PC-9 (cell line): ENCODE measurements around the gene ATP11A. TPM values are rescaled to one million over a fixed set of nuclear protein-coding genes. Genes with fewer than 3 reads are reported as not detected.

Experiments
- BruUV-seq: library from RNA; stranded (reverse); fragments of 400-500 nt; replicated peaks from 2 replicates; lab custom pipeline; 2021; lab: Mats Ljungman, UMichigan
- CTCF ChIA-PET: fragments of 300-600 bp; sonication (Branson Sonifier 250); formaldehyde crosslinking; loops from one replicate; lab custom pipeline; 2022; ENCODE audit warnings: antibody characterized with exemption; lab: Charles Lee
- POLR2A ChIA-PET: fragments of 300-600 bp; sonication (Branson Sonifier 250); formaldehyde crosslinking; loops from one replicate; lab custom pipeline; 2022; ENCODE audit warnings: antibody characterized with exemption; ENCODE audit not compliant: unreplicated experiment; lab: Charles Lee
- DNase-seq, 2 experiments: peaks; one replicate each; pipeline versions ENCODE4 v3.0.0 to v3.0.0-alpha.2; 2015 to 2022; ENCODE audit warnings: mixed read lengths in 1 of 2
- H2AFZ ChIP-seq: fragments of 200-600 bp; sonication (generic); 2 replicates; pipeline ENCODE4 v1.8.1; 2017; ENCODE audit warnings: antibody characterized with exemption
- H3F3A ChIP-seq: fragments of 200-600 bp; sonication (generic); 2 replicates; pipeline ENCODE4 v1.8.1; 2017; ENCODE audit warnings: antibody characterized with exemption, mild to moderate bottlenecking, low read depth; ENCODE audit not compliant: insufficient read depth
- H3K27ac ChIP-seq: fragments of 200-600 bp; sonication (generic); 2 replicates; pipeline ENCODE4 v1.6.1; 2016; ENCODE audit warnings: mixed run types
- H3K27me3 ChIP-seq: fragments of 200-600 bp; sonication (generic); 2 replicates; pipeline ENCODE4 v1.6.1; 2016; ENCODE audit warnings: low read depth, mixed run types; ENCODE audit not compliant: insufficient read depth
- H3K36me3 ChIP-seq: fragments of 200-600 bp; sonication (generic); 2 replicates; pipeline ENCODE4 v1.6.1; 2016; ENCODE audit warnings: low read depth, mixed run types
- H3K4me1 ChIP-seq: fragments of 200-600 bp; sonication (generic); replicated peaks from 2 replicates; pipeline ENCODE4 v1.6.1; 2016; ENCODE audit warnings: mixed run types; ENCODE audit not compliant: insufficient read depth
- H3K4me2 ChIP-seq: fragments of 200-600 bp; sonication (generic); 2 replicates; pipeline ENCODE4 v1.6.1; 2017; ENCODE audit warnings: mixed run types
- H3K4me3 ChIP-seq: fragments of 200-600 bp; sonication (generic); 2 replicates; pipeline ENCODE4 v1.6.1; 2016; ENCODE audit warnings: mixed run types
- H3K79me2 ChIP-seq: fragments of 200-600 bp; sonication (generic); 2 replicates; pipeline ENCODE4 v1.6.1; 2017; ENCODE audit warnings: low read depth, mixed run types
- H3K9me2 ChIP-seq: fragments of 200-600 bp; sonication (generic); 2 replicates; pipeline ENCODE4 v1.8.1; 2017; ENCODE audit warnings: mild to moderate bottlenecking; ENCODE audit not compliant: insufficient read depth
- H3K9me3 ChIP-seq: fragments of 200-600 bp; sonication (generic); 2 replicates; pipeline ENCODE4 v1.8.1; 2016; ENCODE audit warnings: low read depth; ENCODE audit not compliant: insufficient read depth
- H4K20me1 ChIP-seq: fragments of 200-600 bp; sonication (generic); 2 replicates; pipeline ENCODE4 v1.8.1; 2017; ENCODE audit not compliant: insufficient read depth
- EZH2 ChIP-seq: fragments of 200-600 bp; sonication (generic); IDR thresholded peaks from 2 replicates; pipeline ENCODE4 v1.8.0; 2017; ENCODE audit warnings: antibody characterized with exemption, low read depth
- intact Hi-C: fragments of 100-400 bp; cut with micrococcal nuclease; formaldehyde crosslinking; loops from one replicate; pipeline ENCODE4 v1.10.0; 2022; ENCODE audit not compliant: unreplicated experiment
- total RNA-seq: library from RNA; stranded (reverse); gene quantifications from 2 replicates; pipeline ENCODE4 v1.2.3, GENCODE V29; 2021
- TF ChIP-seq, protein P1 (sequence below): fragments of 200-600 bp; sonication (generic); conservative IDR thresholded peaks from 2 replicates; pipeline ENCODE4 v1.6.1; 2017; ENCODE audit warnings: mixed run types, antibody characterized with exemption, mild to moderate bottlenecking, moderate library complexity

ATP11A gene
- total RNA-seq, 1 experiment from 2014 or later = 92.2 TPM

DNA sequence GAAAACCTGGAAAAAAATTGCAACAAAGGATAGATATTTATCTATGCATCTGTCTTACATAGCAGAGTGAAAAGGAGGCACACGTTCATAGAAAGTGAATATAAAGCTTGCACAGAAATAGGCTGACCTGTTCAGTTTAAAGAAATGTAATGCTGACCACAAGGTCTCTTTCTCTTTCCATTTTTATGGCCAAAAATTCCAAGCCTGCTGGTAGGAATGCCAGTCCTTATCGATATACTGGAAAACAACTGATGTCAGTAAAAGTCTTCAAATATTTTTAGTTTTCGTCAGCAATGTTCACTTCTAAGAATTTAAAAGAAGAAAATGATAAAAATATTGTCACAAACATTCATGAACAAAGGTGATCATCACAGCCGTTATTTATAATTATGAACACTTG is 220.2 kb downstream of the ATP11A start:
- BruUV-seq = no TSS peak

DNA sequence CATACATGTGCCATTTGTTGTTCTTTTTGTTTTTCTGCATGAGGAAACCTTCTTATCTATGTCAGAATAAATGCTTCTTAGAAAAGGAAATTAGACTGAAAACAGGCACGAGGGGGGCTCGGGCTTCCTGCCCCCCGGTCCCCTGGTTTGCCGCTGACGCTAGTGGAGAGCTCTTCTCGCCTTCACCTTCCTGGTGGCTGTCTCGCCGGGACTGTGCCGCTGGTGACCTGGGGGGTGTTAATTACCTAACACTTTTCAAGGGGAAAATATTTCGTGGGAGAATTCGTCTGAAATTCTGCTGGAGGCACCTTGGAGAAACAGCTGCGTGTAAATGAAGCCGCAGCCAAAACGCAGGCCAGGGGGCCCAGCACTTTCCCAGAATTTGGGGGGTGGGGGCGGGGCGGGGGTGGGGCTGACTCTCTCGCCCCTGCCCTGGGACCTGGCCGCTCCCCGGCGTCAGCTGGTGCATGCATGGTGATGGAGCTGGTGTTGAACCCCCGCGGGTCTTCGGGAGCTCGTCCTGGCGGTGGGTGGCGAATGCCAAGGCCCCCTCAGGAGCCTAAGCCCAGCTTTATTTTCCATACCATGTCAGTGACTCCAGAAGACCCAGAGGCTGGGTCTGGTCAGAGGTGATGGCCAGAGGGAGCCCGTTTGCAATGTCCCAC is 220.9 kb downstream of the ATP11A start:
- H3F3A ChIP-seq = no peaks in the 10 kb centered on the region
- no peaks in the 10 kb centered on the region for H3K9me2 ChIP-seq
- H3K27ac ChIP-seq = no peak overlapping the region
- no peak for TF ChIP-seq EZH2
- TF ChIP-seq, protein P1, sequence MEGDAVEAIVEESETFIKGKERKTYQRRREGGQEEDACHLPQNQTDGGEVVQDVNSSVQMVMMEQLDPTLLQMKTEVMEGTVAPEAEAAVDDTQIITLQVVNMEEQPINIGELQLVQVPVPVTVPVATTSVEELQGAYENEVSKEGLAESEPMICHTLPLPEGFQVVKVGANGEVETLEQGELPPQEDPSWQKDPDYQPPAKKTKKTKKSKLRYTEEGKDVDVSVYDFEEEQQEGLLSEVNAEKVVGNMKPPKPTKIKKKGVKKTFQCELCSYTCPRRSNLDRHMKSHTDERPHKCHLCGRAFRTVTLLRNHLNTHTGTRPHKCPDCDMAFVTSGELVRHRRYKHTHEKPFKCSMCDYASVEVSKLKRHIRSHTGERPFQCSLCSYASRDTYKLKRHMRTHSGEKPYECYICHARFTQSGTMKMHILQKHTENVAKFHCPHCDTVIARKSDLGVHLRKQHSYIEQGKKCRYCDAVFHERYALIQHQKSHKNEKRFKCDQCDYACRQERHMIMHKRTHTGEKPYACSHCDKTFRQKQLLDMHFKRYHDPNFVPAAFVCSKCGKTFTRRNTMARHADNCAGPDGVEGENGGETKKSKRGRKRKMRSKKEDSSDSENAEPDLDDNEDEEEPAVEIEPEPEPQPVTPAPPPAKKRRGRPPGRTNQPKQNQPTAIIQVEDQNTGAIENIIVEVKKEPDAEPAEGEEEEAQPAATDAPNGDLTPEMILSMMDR = no peak
- peaks cover 99% of the 10 kb centered on the region for H3K27me3 ChIP-seq
- no peaks in the 10 kb centered on the region for H3K79me2 ChIP-seq
- no peak overlapping the region for H3K4me2 ChIP-seq
- H4K20me1 ChIP-seq = no peaks in the 10 kb centered on the region
- H3K9me3 ChIP-seq = no peaks in the 10 kb centered on the region
- ChIA-PET CTCF (interaction anchor here (0.6 kb wide), 1 partner anchor 98 kb away, joined by 3 read pairs; no protein-coding TSS in a partner anchor), POLR2A (interaction anchor here (0.6 kb wide), 1 partner anchor 55 kb away, joined by 4 read pairs; no protein-coding TSS in a partner anchor)
- no peak for DNase-seq
- intact Hi-C loops = no loop called here
- H3K4me1 ChIP-seq = no peaks in the 10 kb centered on the region
- no TSS peak for BruUV-seq
- H2AFZ ChIP-seq = no peak overlapping the region
- H3K36me3 ChIP-seq = no peaks in the 10 kb centered on the region
- H3K4me3 ChIP-seq = no peak overlapping the region

More for the DNA sequence above, 220.2 kb downstream of the ATP11A start:
- Histone ChIP-seq H3K9me3 (peaks cover 5% of the 10 kb centered on the region), H3K27me3 (peaks cover 98% of the 10 kb centered on the region), H3K36me3 (no peaks in the 10 kb centered on the region), H3K4me1 (no peaks in the 10 kb centered on the region), H3K4me3 (no peak overlapping the region), H3K79me2 (no peaks in the 10 kb centered on the region), H2AFZ (no peak overlapping the region), H3K27ac (no peak overlapping the region), H3K4me2 (no peak overlapping the region), H4K20me1 (no peaks in the 10 kb centered on the region), H3K9me2 (no peaks in the 10 kb centered on the region), H3F3A (no peaks in the 10 kb centered on the region)
- ChIA-PET POLR2A (no interaction called here), CTCF (interaction anchor here (0.6 kb wide), 1 partner anchor 98 kb away, joined by 3 read pairs; no protein-coding TSS in a partner anchor)
- intact Hi-C loops = no loop called here
- no peak for DNase-seq
- TF ChIP-seq, protein P1 = no peak
- no peak for TF ChIP-seq EZH2

DNA sequence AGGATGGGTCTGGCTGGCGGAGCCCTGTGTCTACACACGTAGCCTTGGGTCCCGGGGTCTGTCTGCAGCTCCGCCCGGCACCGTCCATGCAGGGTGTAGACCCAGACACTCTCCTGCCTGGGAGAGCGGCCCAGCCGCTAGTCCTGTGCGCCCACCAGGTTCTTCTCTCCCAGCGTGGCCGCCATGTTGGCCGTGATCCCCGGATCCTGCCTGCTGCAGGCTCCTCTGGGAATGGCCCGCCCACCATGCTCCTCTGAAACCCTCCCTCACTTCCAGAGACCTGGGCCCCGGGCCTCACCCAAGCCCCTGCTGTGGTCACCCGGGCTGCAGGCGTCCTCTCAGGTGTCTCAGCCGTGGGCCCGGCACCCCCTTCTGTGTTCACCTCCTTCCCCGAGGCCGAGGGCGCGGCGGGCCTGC is 221.5 kb downstream of the ATP11A start:
- Histone ChIP-seq H3K27me3 (peaks cover 99% of the 10 kb centered on the region), H3K36me3 (no peaks in the 10 kb centered on the region), H3K4me2 (no peak overlapping the region), H3K9me2 (no peaks in the 10 kb centered on the region), H2AFZ (no peak overlapping the region), H3K79me2 (no peaks in the 10 kb centered on the region), H3K4me3 (no peak overlapping the region), H3K9me3 (no peaks in the 10 kb centered on the region), H4K20me1 (no peaks in the 10 kb centered on the region), H3K27ac (no peak overlapping the region), H3F3A (no peaks in the 10 kb centered on the region), H3K4me1 (no peaks in the 10 kb centered on the region)
- intact Hi-C loops = no loop called here
- no peak for DNase-seq
- TF ChIP-seq, protein P1 = no peak
- no peak for TF ChIP-seq EZH2
- CTCF ChIA-PET = no interaction called here
- BruUV-seq = no TSS peak
- POLR2A ChIA-PET = no interaction called here
